ENCODE results near the gene VTN. TPM values are rescaled to one million over a fixed set of nuclear protein-coding genes. Genes with fewer than 3 reads are reported as not detected.

Gene VTN
- total RNA-seq, 1 donor from 2014 or later = 40.4 TPM

DNA sequence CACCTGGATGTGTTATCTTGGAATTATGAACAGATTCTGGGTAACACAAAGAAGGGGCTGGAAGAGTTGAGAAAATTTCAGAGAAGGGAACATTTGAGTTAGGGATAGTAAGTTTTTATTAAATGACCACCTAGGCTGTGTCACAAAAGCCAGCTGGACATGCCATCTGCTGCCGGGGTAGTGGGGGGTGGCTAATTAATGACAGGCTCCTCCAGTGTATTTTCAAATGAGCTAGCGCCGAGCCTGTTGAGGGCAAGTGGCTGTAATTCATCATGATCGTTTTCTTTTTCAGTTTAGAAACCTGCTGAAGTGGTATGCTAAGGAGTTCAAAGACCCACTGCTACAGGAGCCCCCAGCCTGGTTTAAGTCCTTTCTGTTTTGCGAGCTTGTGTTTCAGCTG, 44.9 kb downstream of the VTN start:
- Histone ChIP-seq H3K27me3 (ENCODE audit: low read depth) (no peaks in the 10 kb centered on the region), H3K36me3 (peaks cover 24% of the 10 kb centered on the region), H3K4me3 (no peak overlapping the region), H3K27ac (replicated peaks) (no peak overlapping the region), H3K9me3 (replicated peaks) (no peaks in the 10 kb centered on the region), H3K4me1 (no peaks in the 10 kb centered on the region)
- TF ChIP-seq, protein P1, sequence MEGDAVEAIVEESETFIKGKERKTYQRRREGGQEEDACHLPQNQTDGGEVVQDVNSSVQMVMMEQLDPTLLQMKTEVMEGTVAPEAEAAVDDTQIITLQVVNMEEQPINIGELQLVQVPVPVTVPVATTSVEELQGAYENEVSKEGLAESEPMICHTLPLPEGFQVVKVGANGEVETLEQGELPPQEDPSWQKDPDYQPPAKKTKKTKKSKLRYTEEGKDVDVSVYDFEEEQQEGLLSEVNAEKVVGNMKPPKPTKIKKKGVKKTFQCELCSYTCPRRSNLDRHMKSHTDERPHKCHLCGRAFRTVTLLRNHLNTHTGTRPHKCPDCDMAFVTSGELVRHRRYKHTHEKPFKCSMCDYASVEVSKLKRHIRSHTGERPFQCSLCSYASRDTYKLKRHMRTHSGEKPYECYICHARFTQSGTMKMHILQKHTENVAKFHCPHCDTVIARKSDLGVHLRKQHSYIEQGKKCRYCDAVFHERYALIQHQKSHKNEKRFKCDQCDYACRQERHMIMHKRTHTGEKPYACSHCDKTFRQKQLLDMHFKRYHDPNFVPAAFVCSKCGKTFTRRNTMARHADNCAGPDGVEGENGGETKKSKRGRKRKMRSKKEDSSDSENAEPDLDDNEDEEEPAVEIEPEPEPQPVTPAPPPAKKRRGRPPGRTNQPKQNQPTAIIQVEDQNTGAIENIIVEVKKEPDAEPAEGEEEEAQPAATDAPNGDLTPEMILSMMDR (IDR thresholded peaks at IDR 0.05; ENCODE audit: borderline replicate concordance) = no peak
- intact Hi-C loops (cut with micrococcal nuclease) = no loop called here
- no peak for DNase-seq

DNA sequence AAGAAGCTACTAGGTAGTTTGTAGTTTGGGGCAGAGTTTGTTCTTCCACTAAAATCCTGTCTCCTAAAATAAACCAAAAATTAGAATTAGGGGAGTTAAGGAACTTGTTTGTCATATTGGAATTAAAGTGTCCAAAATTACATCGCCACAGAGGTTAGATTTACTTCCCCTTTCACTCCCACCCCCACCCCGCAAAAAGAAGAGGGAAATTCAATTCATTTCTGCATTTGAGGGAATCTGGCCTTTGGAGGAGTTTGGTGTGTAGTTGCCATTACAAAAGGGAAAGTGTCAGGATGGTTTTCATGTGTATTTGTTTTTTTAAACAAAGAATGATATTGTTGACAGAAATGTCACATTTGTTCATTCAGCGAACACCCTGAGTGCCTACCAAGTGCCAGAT, 45.3 kb downstream of the VTN start:
- Histone ChIP-seq H3K36me3 (peaks cover 20% of the 10 kb centered on the region), H3K9me3 (replicated peaks) (no peaks in the 10 kb centered on the region), H3K27ac (replicated peaks) (no peak overlapping the region), H3K4me1 (peaks cover 3% of the 10 kb centered on the region), H3K27me3 (ENCODE audit: low read depth) (no peaks in the 10 kb centered on the region), H3K4me3 (no peak overlapping the region)
- DNase-seq = no peak
- TF ChIP-seq, protein P1 (IDR thresholded peaks at IDR 0.05; ENCODE audit: borderline replicate concordance) = no peak
- intact Hi-C loops (cut with micrococcal nuclease) = no loop called here

DNA sequence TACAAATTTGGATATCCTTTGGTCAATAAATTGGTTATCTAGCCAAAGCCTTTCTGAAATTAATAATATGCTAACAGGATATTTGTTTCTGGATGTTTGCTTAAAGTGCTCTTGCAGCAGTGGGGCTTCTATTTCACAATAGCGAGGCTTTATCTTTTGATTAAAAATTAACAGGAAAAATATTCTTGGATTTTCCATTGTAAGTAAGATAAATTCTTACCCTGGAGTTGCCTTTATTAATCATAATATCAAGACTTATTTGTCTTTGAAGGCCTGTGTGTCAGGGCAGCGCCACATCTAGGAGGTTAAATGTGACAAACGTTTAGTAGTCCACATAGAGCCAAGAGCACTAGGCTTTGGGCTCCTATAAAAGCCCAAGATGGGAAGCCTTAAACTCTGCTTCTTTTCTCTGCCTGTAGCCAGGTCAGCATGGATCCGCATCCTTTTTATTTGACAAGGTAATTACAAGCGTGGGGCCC, 45.8 kb downstream of the VTN start:
- no peaks in the 10 kb centered on the region for H3K9me3 ChIP-seq (replicated peaks)
- intact Hi-C loops (cut with micrococcal nuclease) = no loop called here
- H3K4me3 ChIP-seq = no peak overlapping the region
- no peak for DNase-seq
- H3K27ac ChIP-seq (replicated peaks) = no peak overlapping the region
- TF ChIP-seq, protein P1 (IDR thresholded peaks at IDR 0.05; ENCODE audit: borderline replicate concordance) = no peak
- H3K36me3 ChIP-seq = peaks cover 16% of the 10 kb centered on the region
- H3K27me3 ChIP-seq (ENCODE audit: low read depth) = no peaks in the 10 kb centered on the region
- H3K4me1 ChIP-seq = peaks cover 8% of the 10 kb centered on the region

DNA sequence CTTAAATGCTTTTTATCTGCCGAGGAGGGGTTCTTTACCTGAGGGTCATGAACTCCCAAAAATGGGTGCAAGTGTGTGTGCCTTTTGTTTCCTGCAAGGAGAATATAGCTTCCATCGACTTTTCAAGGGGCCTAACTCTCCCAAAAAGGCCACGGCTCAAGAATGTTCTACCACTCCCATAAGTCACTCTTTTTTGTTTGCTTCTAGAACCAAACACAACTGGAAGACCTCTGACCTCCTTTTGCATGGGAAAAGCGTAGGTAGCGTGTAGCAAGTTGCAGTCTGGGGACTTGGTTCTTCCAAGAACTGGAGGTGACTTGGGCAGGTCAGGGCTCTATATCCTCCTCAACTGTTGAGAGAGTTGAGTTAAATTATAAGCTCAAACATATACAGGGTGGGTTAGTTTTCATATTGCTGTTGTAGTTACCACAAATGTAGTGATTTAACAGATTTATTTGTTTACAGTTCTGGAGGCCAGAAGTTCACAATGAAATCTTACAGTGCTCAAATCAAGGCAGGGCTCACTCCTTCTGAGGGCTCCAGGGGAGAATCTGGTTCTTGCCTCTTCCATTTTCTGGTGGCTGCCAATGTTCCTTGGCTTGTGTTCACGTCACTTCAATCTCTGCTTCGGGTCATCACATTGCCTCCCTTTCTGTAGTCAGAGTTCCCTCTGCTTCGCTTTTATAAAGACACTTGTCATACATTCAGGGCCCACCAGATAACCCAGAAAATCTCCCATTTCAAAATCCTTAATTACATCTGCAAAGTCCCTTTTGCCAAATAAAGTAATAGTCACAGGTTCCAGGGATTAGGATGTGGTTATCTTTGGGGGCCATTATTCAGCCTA, 49.7 kb downstream of the VTN start:
- H3K27ac ChIP-seq (replicated peaks) = no peak overlapping the region
- peaks cover 3% of the 10 kb centered on the region for H3K27me3 ChIP-seq (ENCODE audit: low read depth)
- intact Hi-C loops (cut with micrococcal nuclease) = no loop called here
- no peak for DNase-seq
- H3K4me1 ChIP-seq = peaks cover 21% of the 10 kb centered on the region
- no peak overlapping the region for H3K4me3 ChIP-seq
- H3K36me3 ChIP-seq = no peaks in the 10 kb centered on the region
- no peaks in the 10 kb centered on the region for H3K9me3 ChIP-seq (replicated peaks)
- TF ChIP-seq, protein P1 (IDR thresholded peaks at IDR 0.05; ENCODE audit: borderline replicate concordance) = no peak

DNA sequence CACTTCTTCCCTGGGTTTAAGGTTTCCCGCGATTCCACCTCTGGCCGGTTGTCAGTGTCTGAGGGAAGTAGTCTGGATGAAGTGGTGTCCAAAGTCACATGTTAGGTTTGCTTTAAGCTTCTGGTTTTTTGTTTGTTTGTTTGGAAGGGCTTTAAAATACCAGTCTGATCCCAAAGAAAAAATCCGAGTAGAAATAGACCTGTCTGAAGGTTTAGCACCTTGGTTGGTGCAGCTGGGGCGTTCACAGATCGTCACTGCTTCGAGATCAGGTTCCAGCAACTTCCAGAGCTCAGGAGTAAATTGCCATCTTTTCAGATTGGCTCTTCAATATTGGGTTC, 50.5 kb downstream of the VTN start:
- TF ChIP-seq, protein P1 (IDR thresholded peaks at IDR 0.05; ENCODE audit: borderline replicate concordance) = no peak
- H3K36me3 ChIP-seq = no peaks in the 10 kb centered on the region
- H3K4me3 ChIP-seq = peak overlapping the region; percentile 82
- intact Hi-C loops (cut with micrococcal nuclease) = no loop called here
- peaks cover 3% of the 10 kb centered on the region for H3K27me3 ChIP-seq (ENCODE audit: low read depth)
- DNase-seq = no peak
- peaks cover 21% of the 10 kb centered on the region for H3K4me1 ChIP-seq
- no peaks in the 10 kb centered on the region for H3K9me3 ChIP-seq (replicated peaks)
- H3K27ac ChIP-seq (replicated peaks) = peak overlapping the region; percentile 52

Data from left ventricle myocardium inferior (tissue), 1 donor.